Liver (tissue), 9 donors: Measurements from ENCODE around the gene ABHD16B. TPM values are rescaled to one million over a fixed set of nuclear protein-coding genes. Genes with fewer than 3 reads are reported as not detected.

Source experiments
- DNase-seq: peaks from one replicate; pipeline ENCODE4 v3.0.0-alpha.2; 2017; ENCODE audit warnings: low spot score
- H3K27ac ChIP-seq, 2 donors: one replicate each; pipeline ENCODE4 v1.7.0; 2013; ENCODE audit warnings: inconsistent platforms in 2 of 2, low read length in 2 of 2, control low read depth in 1 of 2, low read depth in 1 of 2, mild to moderate bottlenecking in 1 of 2
- H3K27me3 ChIP-seq, 4 donors: one replicate each; pipeline versions ENCODE4 v1.6.1 to v1.7.0; 2013; ENCODE audit warnings: low read length in 3 of 4, inconsistent platforms in 1 of 4, mild to moderate bottlenecking in 1 of 4, moderate library complexity in 1 of 4; ENCODE audit not compliant: control insufficient read depth in 4 of 4, insufficient read depth in 4 of 4
- H3K36me3 ChIP-seq, 4 donors: one replicate each; pipeline versions ENCODE4 v1.6.1 to v1.7.0; 2013; ENCODE audit warnings: low read length in 3 of 4, mild to moderate bottlenecking in 3 of 4, low read depth in 1 of 4, moderate library complexity in 1 of 4; ENCODE audit not compliant: control insufficient read depth in 4 of 4, insufficient read depth in 3 of 4
- H3K4me1 ChIP-seq, 4 donors: one replicate each; pipeline versions ENCODE4 v1.6.1 to v1.7.0; 2013; ENCODE audit warnings: low read length in 3 of 4, mild to moderate bottlenecking in 3 of 4, moderate library complexity in 1 of 4; ENCODE audit not compliant: control insufficient read depth in 4 of 4, insufficient read depth in 4 of 4
- H3K4me3 ChIP-seq, 3 donors: one replicate each; pipeline versions ENCODE4 v1.6.1 to v1.7.0; 2013; ENCODE audit warnings: low read length in 3 of 3, control low read depth in 1 of 3, low read depth in 1 of 3, mild to moderate bottlenecking in 1 of 3
- H3K9ac ChIP-seq, 2 donors: one replicate each; pipeline ENCODE4 v1.7.0; 2013; ENCODE audit warnings: low read length in 2 of 2, mild to moderate bottlenecking in 2 of 2, moderate library complexity in 2 of 2, control low read depth in 1 of 2, low read depth in 1 of 2
- H3K9me3 ChIP-seq, 4 donors: one replicate each; pipeline versions ENCODE4 v1.6.1 to v1.7.0; 2013; ENCODE audit warnings: low read length in 3 of 4; ENCODE audit not compliant: control insufficient read depth in 4 of 4
- EGR1 ChIP-seq, 2 donors: IDR thresholded peaks; 2 replicates each; pipeline ENCODE4 v1.6.1; 2016 to 2018; ENCODE audit warnings: antibody characterized with exemption in 2 of 2, low read depth in 2 of 2
- FOXA1 ChIP-seq: IDR thresholded peaks from 2 replicates; pipeline ENCODE4 v1.6.1; 2016; ENCODE audit warnings: antibody characterized with exemption
- GABPA ChIP-seq, 2 donors: IDR thresholded peaks in 1 of 2; conservative IDR thresholded peaks in 1 of 2; 2 replicates each; pipeline ENCODE4 v1.6.1; 2016; ENCODE audit warnings: antibody characterized with exemption in 2 of 2, mild to moderate bottlenecking in 1 of 2, moderate library complexity in 1 of 2
- HNF4A ChIP-seq, 2 donors: conservative IDR thresholded peaks; 2 replicates each; pipeline ENCODE4 v1.6.1; 2016; ENCODE audit warnings: antibody characterized with exemption in 2 of 2, mild to moderate bottlenecking in 2 of 2
- HNF4G ChIP-seq: IDR thresholded peaks from 2 replicates; pipeline ENCODE4 v1.6.1; 2016; ENCODE audit warnings: antibody characterized with exemption
- JUND ChIP-seq, 2 donors: IDR thresholded peaks; 2 replicates each; pipeline ENCODE4 v1.6.1; 2016; ENCODE audit warnings: antibody characterized with exemption in 2 of 2
- NR2F2 ChIP-seq: IDR thresholded peaks from 2 replicates; pipeline ENCODE4 v1.6.1; 2016; ENCODE audit warnings: antibody characterized with exemption
- RAD21 ChIP-seq, 2 donors: IDR thresholded peaks; 2 replicates each; pipeline ENCODE4 v1.6.1; 2016; ENCODE audit warnings: antibody characterized with exemption in 2 of 2, mild to moderate bottlenecking in 2 of 2
- RXRA ChIP-seq, 2 donors: IDR thresholded peaks; 2 replicates each; pipeline ENCODE4 v1.6.1; 2017 to 2018; ENCODE audit warnings: antibody characterized with exemption in 2 of 2, mild to moderate bottlenecking in 1 of 2
- SP1 ChIP-seq: IDR thresholded peaks from 2 replicates; pipeline ENCODE4 v1.6.1; 2018; ENCODE audit warnings: antibody characterized with exemption, mild to moderate bottlenecking
- TAF1 ChIP-seq: conservative IDR thresholded peaks from 2 replicates; pipeline ENCODE4 v1.6.1; 2016; ENCODE audit warnings: antibody characterized with exemption, mild to moderate bottlenecking
- YY1 ChIP-seq: IDR thresholded peaks from 2 replicates; pipeline ENCODE4 v1.6.1; 2016; ENCODE audit warnings: antibody characterized with exemption, mild to moderate bottlenecking
- ZBTB33 ChIP-seq: IDR thresholded peaks from 2 replicates; pipeline ENCODE4 v1.6.1; 2016; ENCODE audit warnings: antibody characterized with exemption
- WGBS: extraction: QIAGEN DNeasy Blood & Tissue Kit; methylation state at CpG from one replicate; pipeline ENCODE4 v1.1.7; 2013; 5-methylcytosine and 5-hydroxymethylcytosine counted together
- polyA plus RNA-seq, 2 donors: library from polyadenylated mRNA; stranded (reverse) in 1 of 2; unstranded in 1 of 2; fragments of 200-250 nt in 1 of 2; fragments of >200 nt in 1 of 2; fragmentation: Nextera tagmentation in 1 of 2; extraction: Ambion mirVana in 1 of 2; gene quantifications; one replicate each; pipeline versions ENCODE4 v1.2.1 to v1.2.3, GENCODE V29; 2013 to 2015
- total RNA-seq, 2 donors: library from RNA; depleted of rRNA; stranded (reverse); fragments of >200 nt; gene quantifications; one replicate each; pipeline ENCODE4 v1.2.3, GENCODE V29; 2014
- TF ChIP-seq, protein P1 (sequence below): IDR thresholded peaks from 2 replicates; pipeline ENCODE4 v1.6.1; 2016; ENCODE audit warnings: antibody characterized with exemption, mild to moderate bottlenecking
- TF ChIP-seq, protein P2 (sequence below): IDR thresholded peaks from 2 replicates; pipeline ENCODE4 v1.6.1; 2016; ENCODE audit warnings: antibody characterized with exemption
- TF ChIP-seq, protein P3 (sequence below): IDR thresholded peaks from 2 replicates; pipeline ENCODE4 v1.6.1; 2016; ENCODE audit warnings: antibody characterized with exemption
- TF ChIP-seq, protein P4 (sequence below): fragments of 150-350 bp; IDR thresholded peaks from 2 replicates; pipeline ENCODE4 v1.5.1; 2017; ENCODE audit warnings: improper control_type of control experiment, low read depth, low read length; ENCODE audit not compliant: missing input control
- donor health status: healthy.
- donor health status: healthy.
- donor health status: healthy.
- donor health status: healthy.
- donor health status: healthy.

Gene ABHD16B
- total and polyA plus RNA-seq, 4 donors, result 0.10 TPM; not detected in 3

DNA sequence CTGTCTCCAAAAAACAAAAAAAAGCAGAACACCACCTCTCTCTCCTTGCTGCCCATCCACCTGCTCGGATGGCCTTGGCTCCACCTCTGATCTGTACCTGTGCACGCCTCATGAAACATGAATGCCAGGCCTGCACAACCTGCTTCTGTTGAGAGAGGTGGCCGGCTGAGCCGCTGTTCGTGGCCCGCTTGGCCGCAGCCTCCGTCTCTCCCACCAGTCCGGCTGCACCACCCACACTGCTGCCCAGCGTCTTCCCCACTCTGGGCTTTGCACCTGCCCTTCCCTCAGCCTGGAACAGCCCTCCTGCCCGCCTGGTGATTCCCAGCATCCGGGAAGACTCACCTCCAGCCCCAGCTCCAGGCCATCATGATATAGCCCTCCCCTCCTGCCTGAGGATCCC, 18.1 kb upstream of the ABHD16B start:
- Histone ChIP-seq H3K27ac (no peak overlapping the region), H3K4me1 (peaks cover 0 to 10% (median 5%) of the 10 kb centered on the region in 4 donors), H3K27me3 (peaks cover 0 to 10% (median 1%) of the 10 kb centered on the region in 4 donors), H3K36me3 (no peaks in the 10 kb centered on the region), H3K4me3 (no peak overlapping the region), H3K9ac (no peak overlapping the region), H3K9me3 (no peaks in the 10 kb centered on the region)
- DNase-seq, result no peak
- 88% methylated on average over 12 of the region's 12 CpGs for WGBS
- TF ChIP-seq FOXA1 (no peak), HNF4A (conservative IDR thresholded peaks at IDR 0.05) (no peak), NR2F2 (no peak), JUND (IDR thresholded peaks at IDR 0.05) (no peak), SP1 (no peak)

GRCh38 chr20:63843778-63844177, 17.5 kb upstream of the ABHD16B start:
- Histone ChIP-seq H3K4me3 (no peak overlapping the region), H3K4me1 (peaks cover 0 to 10% (median 5%) of the 10 kb centered on the region in 4 donors), H3K27me3 (peaks cover 0 to 10% (median 1%) of the 10 kb centered on the region in 4 donors), H3K9me3 (no peaks in the 10 kb centered on the region), H3K27ac (no peak overlapping the region), H3K36me3 (no peaks in the 10 kb centered on the region), H3K9ac (no peak overlapping the region)
- WGBS, result 60% methylated on average over 16 of the region's 16 CpGs
- no peak for TF ChIP-seq HNF4G
- TF ChIP-seq RAD21 (IDR thresholded peaks at IDR 0.05), result no peak
- TF ChIP-seq ZBTB33, result no peak
- no peak for TF ChIP-seq FOXA1
- no peak for DNase-seq

DNA sequence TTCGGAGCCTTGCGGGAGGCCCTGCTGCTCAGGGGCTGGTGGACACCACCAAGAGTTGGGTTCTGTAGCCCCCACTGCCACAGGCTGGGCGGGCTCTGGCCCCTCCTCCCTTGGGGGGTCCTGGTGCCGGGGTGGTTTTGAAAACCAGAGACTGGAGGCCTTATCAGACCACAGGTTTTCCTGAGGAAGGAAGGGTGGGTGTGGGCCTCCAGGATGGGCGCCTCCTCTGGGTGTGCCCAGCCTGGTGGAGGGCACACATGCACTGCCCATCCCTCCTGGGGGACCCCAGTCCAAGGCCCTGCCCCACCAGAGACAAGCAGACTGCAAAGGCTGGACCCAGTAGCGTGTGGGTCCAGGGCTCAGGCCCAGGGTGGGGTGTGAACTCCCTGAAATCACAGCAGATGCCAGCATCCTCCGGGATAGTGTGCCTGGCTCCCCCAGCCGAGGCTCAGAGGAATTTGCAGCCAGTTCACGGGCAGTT, 16.7 kb upstream of the ABHD16B start:
- DNase-seq, result no peak
- no peaks in the 10 kb centered on the region for H3K9me3 ChIP-seq
- no peaks in the 10 kb centered on the region for H3K36me3 ChIP-seq
- peaks cover 0 to 10% (median 1%) of the 10 kb centered on the region in 4 donors for H3K27me3 ChIP-seq
- no peak for TF ChIP-seq SP1
- TF ChIP-seq EGR1 (IDR thresholded peaks at IDR 0.05; ENCODE audit: low read depth in 2 of 2), result no peak
- TF ChIP-seq GABPA (IDR thresholded peaks at IDR 0.05 in 1 of 2, conservative IDR thresholded peaks at IDR 0.05 in 1 of 2), result no peak
- TF ChIP-seq HNF4G, result no peak
- TF ChIP-seq, protein P1, sequence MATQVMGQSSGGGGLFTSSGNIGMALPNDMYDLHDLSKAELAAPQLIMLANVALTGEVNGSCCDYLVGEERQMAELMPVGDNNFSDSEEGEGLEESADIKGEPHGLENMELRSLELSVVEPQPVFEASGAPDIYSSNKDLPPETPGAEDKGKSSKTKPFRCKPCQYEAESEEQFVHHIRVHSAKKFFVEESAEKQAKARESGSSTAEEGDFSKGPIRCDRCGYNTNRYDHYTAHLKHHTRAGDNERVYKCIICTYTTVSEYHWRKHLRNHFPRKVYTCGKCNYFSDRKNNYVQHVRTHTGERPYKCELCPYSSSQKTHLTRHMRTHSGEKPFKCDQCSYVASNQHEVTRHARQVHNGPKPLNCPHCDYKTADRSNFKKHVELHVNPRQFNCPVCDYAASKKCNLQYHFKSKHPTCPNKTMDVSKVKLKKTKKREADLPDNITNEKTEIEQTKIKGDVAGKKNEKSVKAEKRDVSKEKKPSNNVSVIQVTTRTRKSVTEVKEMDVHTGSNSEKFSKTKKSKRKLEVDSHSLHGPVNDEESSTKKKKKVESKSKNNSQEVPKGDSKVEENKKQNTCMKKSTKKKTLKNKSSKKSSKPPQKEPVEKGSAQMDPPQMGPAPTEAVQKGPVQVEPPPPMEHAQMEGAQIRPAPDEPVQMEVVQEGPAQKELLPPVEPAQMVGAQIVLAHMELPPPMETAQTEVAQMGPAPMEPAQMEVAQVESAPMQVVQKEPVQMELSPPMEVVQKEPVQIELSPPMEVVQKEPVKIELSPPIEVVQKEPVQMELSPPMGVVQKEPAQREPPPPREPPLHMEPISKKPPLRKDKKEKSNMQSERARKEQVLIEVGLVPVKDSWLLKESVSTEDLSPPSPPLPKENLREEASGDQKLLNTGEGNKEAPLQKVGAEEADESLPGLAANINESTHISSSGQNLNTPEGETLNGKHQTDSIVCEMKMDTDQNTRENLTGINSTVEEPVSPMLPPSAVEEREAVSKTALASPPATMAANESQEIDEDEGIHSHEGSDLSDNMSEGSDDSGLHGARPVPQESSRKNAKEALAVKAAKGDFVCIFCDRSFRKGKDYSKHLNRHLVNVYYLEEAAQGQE, result no peak
- no peak for TF ChIP-seq HNF4A (conservative IDR thresholded peaks at IDR 0.05)
- TF ChIP-seq, protein P2, sequence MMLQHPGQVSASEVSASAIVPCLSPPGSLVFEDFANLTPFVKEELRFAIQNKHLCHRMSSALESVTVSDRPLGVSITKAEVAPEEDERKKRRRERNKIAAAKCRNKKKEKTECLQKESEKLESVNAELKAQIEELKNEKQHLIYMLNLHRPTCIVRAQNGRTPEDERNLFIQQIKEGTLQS, result no peak
- TF ChIP-seq FOXA1, result no peak
- TF ChIP-seq YY1, result no peak
- TF ChIP-seq RXRA (IDR thresholded peaks at IDR 0.05), result no peak
- TF ChIP-seq, protein P3, sequence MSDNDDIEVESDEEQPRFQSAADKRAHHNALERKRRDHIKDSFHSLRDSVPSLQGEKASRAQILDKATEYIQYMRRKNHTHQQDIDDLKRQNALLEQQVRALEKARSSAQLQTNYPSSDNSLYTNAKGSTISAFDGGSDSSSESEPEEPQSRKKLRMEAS, result no peak
- TF ChIP-seq NR2F2, result no peak
- no peak for TF ChIP-seq JUND (IDR thresholded peaks at IDR 0.05)
- TF ChIP-seq, protein P4, sequence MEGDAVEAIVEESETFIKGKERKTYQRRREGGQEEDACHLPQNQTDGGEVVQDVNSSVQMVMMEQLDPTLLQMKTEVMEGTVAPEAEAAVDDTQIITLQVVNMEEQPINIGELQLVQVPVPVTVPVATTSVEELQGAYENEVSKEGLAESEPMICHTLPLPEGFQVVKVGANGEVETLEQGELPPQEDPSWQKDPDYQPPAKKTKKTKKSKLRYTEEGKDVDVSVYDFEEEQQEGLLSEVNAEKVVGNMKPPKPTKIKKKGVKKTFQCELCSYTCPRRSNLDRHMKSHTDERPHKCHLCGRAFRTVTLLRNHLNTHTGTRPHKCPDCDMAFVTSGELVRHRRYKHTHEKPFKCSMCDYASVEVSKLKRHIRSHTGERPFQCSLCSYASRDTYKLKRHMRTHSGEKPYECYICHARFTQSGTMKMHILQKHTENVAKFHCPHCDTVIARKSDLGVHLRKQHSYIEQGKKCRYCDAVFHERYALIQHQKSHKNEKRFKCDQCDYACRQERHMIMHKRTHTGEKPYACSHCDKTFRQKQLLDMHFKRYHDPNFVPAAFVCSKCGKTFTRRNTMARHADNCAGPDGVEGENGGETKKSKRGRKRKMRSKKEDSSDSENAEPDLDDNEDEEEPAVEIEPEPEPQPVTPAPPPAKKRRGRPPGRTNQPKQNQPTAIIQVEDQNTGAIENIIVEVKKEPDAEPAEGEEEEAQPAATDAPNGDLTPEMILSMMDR, result no peak
- no peak for TF ChIP-seq TAF1
- no peak for TF ChIP-seq RAD21 (IDR thresholded peaks at IDR 0.05)
- TF ChIP-seq ZBTB33, result no peak
- 73% methylated on average over 9 of the region's 9 CpGs for WGBS
- no peak overlapping the region for H3K27ac ChIP-seq
- H3K9ac ChIP-seq, result no peak overlapping the region
- H3K4me3 ChIP-seq, result no peak overlapping the region
- peaks cover 0 to 10% (median 5%) of the 10 kb centered on the region in 4 donors for H3K4me1 ChIP-seq
